ENCODE data around the gene RELN.

Gene RELN

GRCh38 chr7:103668279-103668941 lies 321.0 kb downstream of the RELN start:
- no peak for DNase-seq

DNA sequence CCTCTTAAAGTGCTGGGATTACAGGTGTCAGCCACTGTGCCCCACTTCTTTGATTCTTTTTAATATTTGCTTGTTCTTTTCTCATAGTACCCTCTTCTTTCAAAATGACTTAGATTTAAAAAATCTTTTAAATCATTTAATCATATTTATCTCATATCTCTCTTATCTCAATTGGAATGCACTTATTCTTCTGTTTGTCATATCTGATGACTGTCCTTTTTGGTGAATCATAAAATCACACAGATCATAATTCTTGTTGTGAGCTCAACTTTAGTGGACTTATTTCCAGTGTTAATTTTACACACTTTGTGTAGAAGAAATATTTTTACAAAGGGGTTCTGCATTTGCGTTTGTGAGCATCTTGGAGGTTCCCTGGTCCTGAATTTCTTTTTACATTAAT lies 323.1 kb downstream of the RELN start:
- DNase-seq: no peak

- no peak for DNase-seq
Measured at GRCh38 chr7:103664577-103664976, 324.9 kb downstream of the RELN start.

DNA sequence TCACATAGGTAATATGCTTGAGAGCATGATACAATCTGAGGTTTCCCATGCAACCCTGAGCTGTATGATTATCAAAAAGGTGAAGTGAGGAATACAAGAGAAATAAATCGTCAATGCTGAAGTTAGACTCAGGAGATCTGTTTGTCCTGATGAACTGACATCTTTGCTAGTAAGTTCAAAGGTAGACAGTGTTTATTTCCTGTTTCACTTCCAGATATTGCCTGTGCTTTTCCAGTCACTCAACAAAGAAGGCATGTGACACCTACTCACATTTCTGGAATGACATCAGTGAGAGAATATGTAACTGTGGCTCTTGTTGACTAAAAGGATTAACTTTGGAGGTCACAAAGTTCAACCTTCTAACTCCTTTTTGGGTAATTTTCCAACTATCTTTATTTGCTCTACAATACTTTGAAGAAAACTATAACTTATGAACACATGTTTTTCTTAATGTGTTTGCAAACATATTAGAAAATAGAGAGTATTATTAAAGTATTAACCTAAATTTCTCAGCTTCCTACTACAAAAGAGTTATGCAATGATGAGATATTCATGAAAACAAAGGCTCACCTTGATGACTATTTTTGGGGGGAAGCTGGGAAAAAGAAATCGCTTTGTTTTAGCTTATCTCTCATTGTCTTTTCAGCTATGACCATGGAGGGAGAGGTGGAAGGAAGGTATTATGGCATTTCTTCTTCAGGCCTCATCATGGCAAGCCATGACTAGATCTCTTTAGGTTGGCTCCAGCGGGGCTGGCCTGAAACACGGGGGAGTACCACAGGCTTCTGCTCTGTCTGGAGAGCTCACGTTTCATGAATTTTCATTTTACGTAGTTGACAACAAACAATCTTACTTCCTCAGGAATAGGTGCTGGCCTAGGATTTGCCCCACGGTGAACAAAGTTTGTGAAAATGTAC lies 328.7 kb downstream of the RELN start:
- no peak for DNase-seq

DNA sequence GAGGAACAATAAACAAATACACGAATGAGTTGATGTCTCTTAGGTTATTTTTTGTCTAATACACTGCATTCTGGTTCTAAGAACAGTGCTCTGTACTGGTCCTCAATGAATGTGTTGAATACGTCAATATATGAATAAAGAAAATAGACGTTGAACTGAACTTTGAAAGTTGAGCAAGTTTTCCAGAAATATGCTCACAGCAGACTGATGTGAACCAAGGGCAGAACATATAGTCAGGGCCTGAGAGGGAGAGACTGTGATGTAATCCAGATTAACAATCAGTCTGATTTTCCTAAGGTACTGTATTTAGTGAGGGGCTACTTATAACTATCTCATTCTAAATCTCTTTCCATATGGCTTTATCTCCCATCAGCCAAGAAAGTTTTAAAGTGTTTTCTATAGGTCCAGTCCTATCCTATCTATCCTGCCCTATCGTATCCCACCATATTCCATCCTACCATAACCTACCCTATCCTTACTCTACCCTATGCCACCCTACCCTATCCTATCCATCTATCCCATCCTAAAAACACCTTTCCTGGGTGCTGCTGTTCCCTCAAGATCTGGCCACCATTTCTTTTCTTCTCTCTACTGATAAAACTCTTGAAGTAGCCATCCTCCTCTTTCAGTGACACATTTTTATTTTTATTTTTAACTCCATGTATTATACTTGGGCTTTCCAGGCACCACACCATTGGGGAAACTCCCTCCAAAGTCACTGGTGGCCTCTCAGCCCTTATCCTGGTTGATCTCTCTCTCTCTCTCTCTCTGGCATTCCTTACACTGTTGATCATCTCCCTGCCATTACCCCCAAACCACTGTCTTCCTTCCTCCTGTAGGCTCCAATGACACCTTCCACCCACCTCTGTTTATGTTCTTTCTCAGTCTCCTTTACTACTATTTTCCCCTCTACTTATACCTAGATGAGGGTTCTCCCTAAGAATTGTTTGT lies 331.1 kb downstream of the RELN start:
- no peak for DNase-seq

- DNase-seq: no peak
Measured at GRCh38 chr7:103657474-103657894, 332.0 kb downstream of the RELN start.

GRCh38 chr7:103656221-103656620 lies 333.2 kb downstream of the RELN start:
- no peak for DNase-seq

DNA sequence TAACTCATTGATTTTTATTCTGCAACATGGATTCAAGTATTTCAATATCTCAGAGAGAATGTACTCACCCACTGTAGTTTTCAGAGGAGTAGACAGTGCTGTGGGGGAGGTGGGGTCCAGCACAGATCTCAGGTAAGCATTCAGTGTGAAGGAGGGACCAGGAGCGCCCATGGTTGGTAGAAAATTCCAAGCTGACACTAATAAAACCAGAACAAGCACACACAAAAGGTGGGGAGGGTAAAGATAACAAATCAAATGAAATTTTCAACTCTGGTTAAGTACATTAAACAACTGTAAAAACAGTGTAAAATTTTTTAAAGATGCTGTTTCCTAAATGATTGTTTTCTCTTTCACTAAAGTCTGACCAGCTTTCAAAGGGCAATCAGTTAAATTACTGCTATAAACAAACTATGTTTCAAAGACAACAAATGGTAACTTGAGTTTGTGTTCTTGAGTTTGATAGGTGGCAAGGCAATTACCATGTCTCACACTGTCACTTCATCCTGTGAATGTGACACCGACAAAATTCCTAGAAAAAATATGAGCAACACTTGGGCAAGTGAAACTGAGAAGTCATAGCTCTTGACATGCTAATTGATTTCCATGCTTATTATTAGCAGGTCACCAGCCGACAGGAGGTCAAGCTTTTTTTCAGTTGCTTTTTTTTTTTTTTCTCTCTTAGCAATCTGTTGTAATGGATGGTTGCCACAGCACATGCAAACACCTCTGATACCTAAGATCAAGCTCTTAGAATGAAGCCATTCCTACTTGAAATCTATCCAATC lies 337.7 kb downstream of the RELN start:
- DNase-seq: no peak

GRCh38 chr7:103649052-103649451 lies 340.4 kb downstream of the RELN start:
- no peak for DNase-seq

DNA sequence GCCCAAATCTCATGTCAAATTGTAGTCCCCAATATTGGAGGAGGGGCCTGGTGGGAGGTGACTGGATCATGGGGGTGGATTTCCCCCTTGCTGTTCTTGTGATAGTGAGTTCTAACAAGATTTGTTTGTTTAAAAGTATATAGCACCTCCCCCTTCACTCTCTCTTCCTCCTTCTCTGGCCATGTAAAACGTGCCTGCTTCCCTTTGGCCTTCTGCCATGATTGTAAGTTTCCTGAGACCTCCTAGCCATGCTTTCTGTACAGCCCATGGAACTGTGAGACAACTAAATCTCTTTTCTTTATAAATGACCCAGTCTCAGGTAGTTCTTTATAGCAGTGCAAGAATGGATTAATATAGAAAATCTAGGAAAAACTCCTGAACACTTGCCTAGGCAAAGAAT lies 341.3 kb downstream of the RELN start:
- DNase-seq: no peak

DNA sequence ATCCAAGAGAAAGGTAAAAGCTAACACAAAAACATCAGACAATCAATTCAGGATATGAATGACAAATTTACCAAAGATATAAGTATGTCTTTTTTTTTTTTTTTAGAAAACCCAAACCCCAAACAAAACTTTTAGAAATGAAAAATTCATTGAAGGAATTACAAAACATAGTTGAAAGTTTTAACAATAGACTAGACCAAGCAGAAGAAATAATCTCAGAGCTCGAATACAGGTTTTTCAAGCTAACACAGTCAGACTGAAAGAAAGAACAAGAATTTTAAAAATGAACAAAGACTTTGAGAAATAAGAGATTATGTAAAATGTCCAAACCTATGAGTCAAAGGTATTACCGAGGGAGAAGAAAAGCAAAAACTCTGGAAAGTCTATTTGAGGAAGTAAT lies 345.1 kb downstream of the RELN start:
- no peak for DNase-seq

- DNase-seq: no peak
Measured at GRCh38 chr7:103640031-103640779, 349.3 kb downstream of the RELN start.

GRCh38 chr7:103637726-103638125 lies 351.7 kb downstream of the RELN start:
- DNase-seq: no peak

- no peak for DNase-seq
Measured at GRCh38 chr7:103637094-103637493, 352.4 kb downstream of the RELN start.

GRCh38 chr7:103636153-103636552 lies 353.3 kb downstream of the RELN start:
- no peak for DNase-seq

DNA sequence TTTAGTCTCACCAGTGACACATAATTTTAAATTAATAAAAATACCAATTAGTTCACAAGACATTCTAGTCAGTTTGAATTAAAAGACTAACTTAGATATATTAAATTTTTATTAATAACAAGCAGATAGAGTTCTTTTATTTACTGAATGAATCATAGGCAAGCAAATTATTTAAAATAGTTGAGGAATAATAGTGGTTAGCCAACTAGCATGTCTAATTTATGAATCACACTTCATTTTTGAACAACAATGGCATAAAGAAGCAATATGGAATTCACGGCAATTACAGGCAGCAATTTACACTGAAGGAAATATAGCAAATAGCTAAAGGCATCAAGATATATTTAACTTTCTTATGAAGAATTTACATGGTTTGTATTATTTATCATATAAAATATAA lies 356.5 kb downstream of the RELN start:
- no peak for DNase-seq

- DNase-seq: no peak
Measured at GRCh38 chr7:103632005-103632639, 357.3 kb downstream of the RELN start.

DNA sequence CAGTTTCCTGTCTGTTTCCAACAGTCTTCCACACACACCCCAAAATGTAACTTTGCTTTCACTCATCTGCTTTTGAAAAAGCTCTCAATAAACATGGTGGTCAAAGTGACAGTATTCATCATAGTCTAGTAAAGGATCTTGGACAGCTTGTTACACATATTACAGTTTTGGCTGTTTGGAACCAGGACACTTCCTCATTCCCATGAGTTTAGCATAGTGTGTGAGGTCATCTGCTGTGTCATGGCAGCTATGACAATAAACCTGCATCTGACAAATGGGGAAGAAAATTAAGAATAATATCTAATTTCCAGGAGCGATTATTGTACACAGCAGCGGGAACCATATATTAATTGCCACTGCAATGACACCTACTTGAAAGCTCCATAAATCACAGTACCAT lies 359.1 kb downstream of the RELN start:
- DNase-seq: no peak

DNA sequence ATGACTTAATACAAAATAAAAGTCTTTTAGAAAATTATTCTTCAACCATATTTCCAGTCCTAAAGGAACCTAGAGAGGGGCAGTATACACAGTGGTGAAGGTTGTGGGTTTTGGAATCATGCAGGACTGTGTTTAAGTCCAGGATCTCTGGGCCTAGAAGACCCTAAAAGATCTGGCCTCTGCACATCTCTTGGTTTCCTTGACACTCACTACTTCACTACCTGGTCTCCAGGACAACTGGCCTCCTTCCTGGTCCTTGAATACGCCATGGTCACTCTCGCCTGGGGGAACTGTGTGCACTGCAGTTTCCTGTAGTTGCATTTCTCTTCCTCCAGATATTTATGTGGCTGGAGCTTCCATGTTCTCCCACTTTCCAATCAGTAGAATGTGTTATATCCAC lies 360.7 kb downstream of the RELN start:
- no peak for DNase-seq

DNA sequence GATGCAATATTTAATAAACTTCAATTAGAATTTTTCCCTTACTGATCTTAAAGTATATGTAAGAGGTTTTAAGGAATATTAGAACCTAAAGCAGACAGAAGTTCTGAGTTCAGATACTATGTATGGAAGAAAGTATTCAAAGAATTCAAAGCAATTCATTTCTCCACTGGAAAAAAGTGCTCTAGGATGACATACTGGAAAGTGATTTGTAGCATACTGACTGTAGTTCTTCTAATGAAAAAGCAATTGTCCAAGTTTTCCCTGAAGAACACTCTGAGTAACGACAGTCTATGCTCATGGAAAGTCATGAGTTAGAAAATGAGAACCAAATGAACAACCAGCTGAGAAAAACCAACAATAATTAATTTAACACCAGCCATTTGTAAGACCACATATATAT lies 362.7 kb downstream of the RELN start:
- DNase-seq: no peak

DNA sequence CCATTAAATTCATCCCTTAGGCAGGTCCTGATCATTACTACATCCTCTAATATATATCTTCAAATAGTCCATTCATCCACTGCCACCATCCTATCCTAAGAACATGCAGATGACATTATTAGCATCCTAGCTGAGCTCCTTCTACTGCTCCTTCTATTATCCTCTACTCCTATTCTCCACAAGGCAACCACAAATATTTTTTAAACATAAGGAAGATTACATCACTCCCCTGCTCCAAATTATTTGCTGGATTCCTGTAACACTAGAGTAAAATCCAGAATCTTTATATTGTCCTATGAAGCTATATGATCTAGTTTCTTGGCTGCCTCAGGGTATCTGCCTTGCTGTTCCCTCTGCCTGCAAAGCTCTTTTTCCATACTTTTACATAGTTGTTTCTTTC lies 367.2 kb downstream of the RELN start:
- no peak for DNase-seq
